Activated naive CD4-positive, alpha-beta T cell treated with anti-CD3 and anti-CD28 coated beads for 36 hours (primary cell): ENCODE results near the gene JCAD. TPM values are rescaled to one million over a fixed set of nuclear protein-coding genes. Genes with fewer than 3 reads are reported as not detected.

Source experiments
- CTCF ChIA-PET: fragments of 350-600 bp; sonication (Branson Sonifier 250); formaldehyde crosslinking; loops from one replicate; lab custom pipeline; 2021; ENCODE audit warnings: antibody characterized with exemption; lab: Charles Lee
- DNase-seq: peaks from one replicate; pipeline ENCODE4 v3.0.0-alpha.2; 2020
- H3K27ac Mint-ChIP-seq: one replicate; pipeline ENCODE4 v1.8.0; 2021; ENCODE audit warnings: mild to moderate bottlenecking, mixed read lengths
- H3K27me3 Mint-ChIP-seq: one replicate; pipeline ENCODE4 v1.8.0; 2021; ENCODE audit warnings: low read depth, mixed read lengths
- H3K36me3 Mint-ChIP-seq: one replicate; pipeline ENCODE4 v1.8.0; 2021; ENCODE audit warnings: low read depth, mixed read lengths
- H3K4me1 Mint-ChIP-seq: one replicate; pipeline ENCODE4 v1.8.0; 2021; ENCODE audit warnings: low read depth, mixed read lengths
- H3K4me3 Mint-ChIP-seq: one replicate; pipeline ENCODE4 v1.8.0; 2021; ENCODE audit warnings: mild to moderate bottlenecking, moderate library complexity, mixed read lengths
- H3K9me3 Mint-ChIP-seq: one replicate; pipeline ENCODE4 v1.8.0; 2021; ENCODE audit warnings: mixed read lengths
- intact Hi-C: fragments of 100-400 bp; cut with micrococcal nuclease; formaldehyde crosslinking; loops from one replicate; pipeline ENCODE4 v1.15.1; 2023
- total RNA-seq, 2 experiments: library from RNA; stranded (reverse); gene quantifications; one replicate each; pipeline ENCODE4 v1.2.3, GENCODE V29; 2021

The JCAD gene
- total RNA-seq, 2 experiments from 2014 or later: 0.05 TPM; not detected in 1

DNA sequence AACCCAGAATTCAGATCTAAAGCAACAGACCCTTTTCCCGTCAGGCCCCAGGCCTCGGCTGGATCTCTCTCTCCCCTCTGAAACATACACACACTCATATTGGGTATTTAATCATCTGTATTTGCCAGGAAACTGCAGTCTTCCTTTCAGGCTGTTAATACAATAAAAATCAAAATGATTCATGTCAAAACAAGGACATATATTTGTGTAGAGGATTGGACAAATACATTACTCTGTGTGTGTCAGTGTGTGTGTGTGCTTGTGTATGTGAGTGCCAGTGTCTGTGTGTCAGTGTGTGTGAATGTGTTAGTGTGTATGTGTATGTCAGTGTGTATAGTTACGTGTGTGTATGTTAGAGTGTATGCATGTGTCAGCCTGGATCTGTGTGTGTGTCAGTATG, 90.8 kb downstream of the JCAD start:
- no peak overlapping the region for H3K4me3 Mint-ChIP-seq
- CTCF ChIA-PET: no interaction called here
- no peaks in the 10 kb centered on the region for H3K9me3 Mint-ChIP-seq
- no peak for DNase-seq
- no peak overlapping the region for H3K27ac Mint-ChIP-seq
- intact Hi-C loops: no loop called here
- no peaks in the 10 kb centered on the region for H3K36me3 Mint-ChIP-seq
- no peaks in the 10 kb centered on the region for H3K4me1 Mint-ChIP-seq
- no peaks in the 10 kb centered on the region for H3K27me3 Mint-ChIP-seq

DNA sequence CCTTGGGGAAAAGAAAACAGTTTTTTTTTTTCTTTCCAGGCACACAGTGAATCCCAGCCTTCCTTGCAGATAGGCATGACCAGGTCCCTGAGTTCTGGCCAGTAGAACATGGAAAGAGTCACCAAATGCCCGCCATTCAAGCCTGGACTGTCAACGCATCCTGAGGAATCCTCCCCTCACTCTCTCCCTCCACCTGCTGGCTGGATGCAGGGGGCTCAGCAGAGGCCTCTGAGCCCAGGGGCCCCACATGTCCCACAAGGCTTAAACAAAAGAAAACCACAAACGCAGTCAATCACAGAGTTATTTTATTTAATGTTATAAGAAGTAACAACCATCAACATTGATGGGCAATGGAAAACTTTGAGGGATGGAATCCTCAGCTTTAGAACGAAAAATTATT, 93.1 kb downstream of the JCAD start:
- CTCF ChIA-PET: no interaction called here
- intact Hi-C loops: no loop called here
- H3K27ac Mint-ChIP-seq: no peak overlapping the region
- no peak overlapping the region for H3K4me3 Mint-ChIP-seq
- H3K9me3 Mint-ChIP-seq: no peaks in the 10 kb centered on the region
- H3K36me3 Mint-ChIP-seq: no peaks in the 10 kb centered on the region
- DNase-seq: no peak
- H3K27me3 Mint-ChIP-seq: no peaks in the 10 kb centered on the region
- no peaks in the 10 kb centered on the region for H3K4me1 Mint-ChIP-seq
